Fibroblast of pulmonary artery (primary cell): ENCODE measurements around the gene ZDHHC11.
"Not testable (repeated sequence)": the region's sequence is repeated elsewhere in the genome, so short reads cannot be mapped to it uniquely, and the experiment has no call there.

Source experiments
- DNase-seq: peaks from one replicate; pipeline ENCODE4 v3.0.0-alpha.2; 2010; ENCODE audit warnings: low read depth
- H3K4me3 ChIP-seq: replicated peaks from 2 replicates; pipeline ENCODE4 v1.5.1; 2011; ENCODE audit warnings: low read depth, mild to moderate bottlenecking, control low read depth, low read length, moderate library complexity
- TF ChIP-seq, protein P1 (sequence below): IDR thresholded peaks from 2 replicates; pipeline ENCODE4 v1.5.1; 2011; ENCODE audit warnings: mild to moderate bottlenecking, control low read depth, low read length, inconsistent platforms; ENCODE audit errors: missing control alignments

Gene ZDHHC11

DNA sequence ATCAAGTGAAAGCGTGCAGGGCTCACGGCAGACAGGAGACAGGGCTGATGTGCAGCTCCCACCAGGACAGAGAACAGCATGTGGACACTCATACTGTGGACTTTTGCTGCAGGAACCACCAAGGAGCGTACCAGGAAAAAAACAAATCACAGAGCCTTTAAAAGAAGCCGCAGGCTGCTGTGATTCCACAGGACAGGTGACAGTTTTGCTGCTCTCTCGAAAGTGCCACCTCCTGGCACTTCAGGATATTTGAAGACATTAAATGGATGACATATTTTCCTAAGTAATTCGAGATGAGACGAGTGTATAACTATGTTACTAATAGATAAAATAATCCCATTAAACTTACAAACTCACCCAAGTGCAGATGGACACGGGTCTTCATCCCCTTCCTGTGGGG, 29.3 kb downstream of the ZDHHC11 start:
- no peak for DNase-seq
- TF ChIP-seq, protein P1, sequence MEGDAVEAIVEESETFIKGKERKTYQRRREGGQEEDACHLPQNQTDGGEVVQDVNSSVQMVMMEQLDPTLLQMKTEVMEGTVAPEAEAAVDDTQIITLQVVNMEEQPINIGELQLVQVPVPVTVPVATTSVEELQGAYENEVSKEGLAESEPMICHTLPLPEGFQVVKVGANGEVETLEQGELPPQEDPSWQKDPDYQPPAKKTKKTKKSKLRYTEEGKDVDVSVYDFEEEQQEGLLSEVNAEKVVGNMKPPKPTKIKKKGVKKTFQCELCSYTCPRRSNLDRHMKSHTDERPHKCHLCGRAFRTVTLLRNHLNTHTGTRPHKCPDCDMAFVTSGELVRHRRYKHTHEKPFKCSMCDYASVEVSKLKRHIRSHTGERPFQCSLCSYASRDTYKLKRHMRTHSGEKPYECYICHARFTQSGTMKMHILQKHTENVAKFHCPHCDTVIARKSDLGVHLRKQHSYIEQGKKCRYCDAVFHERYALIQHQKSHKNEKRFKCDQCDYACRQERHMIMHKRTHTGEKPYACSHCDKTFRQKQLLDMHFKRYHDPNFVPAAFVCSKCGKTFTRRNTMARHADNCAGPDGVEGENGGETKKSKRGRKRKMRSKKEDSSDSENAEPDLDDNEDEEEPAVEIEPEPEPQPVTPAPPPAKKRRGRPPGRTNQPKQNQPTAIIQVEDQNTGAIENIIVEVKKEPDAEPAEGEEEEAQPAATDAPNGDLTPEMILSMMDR, result no peak
- H3K4me3 ChIP-seq, result no peak overlapping the region

DNA sequence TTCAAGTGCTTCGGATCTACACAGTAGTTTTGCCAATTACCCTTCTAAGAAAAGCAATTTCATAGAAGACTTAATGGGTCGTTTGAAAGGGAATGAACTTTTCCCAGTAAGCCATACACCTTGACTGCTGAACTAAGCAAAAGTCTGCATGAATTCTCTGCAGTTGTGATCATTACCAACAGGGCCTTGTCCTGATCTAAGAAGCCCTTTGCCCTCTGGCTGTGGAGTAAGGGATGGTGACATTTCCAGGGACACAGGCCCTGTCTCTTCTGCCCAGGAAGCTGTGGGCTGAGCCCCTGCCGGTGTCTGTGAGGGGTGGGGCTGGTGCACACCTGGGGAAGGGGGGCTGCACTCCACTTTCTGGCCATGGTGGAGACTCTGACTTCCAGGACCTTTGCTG, 30.5 kb downstream of the ZDHHC11 start:
- no peak for DNase-seq
- TF ChIP-seq, protein P1, result no peak
- H3K4me3 ChIP-seq, result no peak overlapping the region

DNA sequence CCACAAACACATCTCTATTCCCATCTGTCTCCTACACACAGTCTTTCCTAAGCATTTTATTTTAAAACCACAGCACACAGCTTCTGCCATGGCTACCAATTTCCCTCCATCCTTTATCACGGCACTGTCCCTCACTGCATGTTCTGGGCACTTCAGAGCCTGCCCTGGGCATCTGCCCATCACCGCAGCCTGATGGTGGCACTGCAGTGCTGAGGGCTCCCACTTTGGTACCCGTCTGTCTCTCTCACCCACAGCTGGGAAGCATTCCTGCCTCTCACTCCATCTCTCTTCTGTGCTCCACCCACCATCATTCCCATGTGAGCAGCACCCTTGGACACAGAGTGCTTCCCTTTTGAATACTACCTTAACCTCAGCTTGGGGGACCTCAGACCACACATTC, 31.7 kb downstream of the ZDHHC11 start:
- TF ChIP-seq, protein P1, result no peak
- H3K4me3 ChIP-seq, result no peak overlapping the region
- no peak for DNase-seq

DNA sequence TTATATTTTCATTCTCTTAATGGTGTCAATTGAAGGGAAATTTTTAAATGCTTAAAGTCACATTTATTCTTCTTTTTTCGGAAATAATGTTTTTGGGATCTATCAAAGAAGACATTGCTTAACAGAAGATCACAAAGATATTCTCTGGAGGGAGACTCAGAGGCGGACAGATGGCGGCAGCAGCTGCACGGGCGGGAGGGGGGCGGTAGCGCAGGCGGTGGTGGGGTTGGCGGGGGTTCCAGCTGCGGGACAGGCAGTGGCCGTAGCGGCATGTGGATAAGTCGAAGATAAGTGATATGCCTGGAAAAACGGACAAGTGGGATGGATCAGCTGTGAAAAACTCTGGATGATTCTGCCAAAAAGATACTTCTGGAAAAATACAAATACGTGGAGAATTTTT, 34.6 kb downstream of the ZDHHC11 start:
- TF ChIP-seq, protein P1, result no peak
- DNase-seq, result no peak
- no peak overlapping the region for H3K4me3 ChIP-seq

DNA sequence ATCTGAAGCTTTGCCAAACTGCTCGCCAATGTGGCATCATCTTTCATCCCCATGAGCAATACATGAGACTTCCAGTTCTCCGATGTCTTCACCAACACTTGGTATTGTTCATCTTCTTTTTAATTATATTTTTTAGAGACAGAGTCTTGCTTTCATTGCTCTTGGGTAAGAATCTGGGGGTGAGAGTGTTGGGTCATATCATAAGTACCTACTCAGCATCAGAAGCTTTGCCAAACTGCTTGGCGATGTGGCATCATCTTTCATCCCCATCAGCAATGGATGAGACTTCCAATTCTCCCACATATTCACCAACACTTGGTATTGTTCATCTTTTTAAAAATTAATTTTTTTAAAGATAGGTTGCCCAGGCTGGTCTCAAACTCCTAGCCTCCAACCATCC, 35.3 kb downstream of the ZDHHC11 start:
- DNase-seq, result no peak
- TF ChIP-seq, protein P1, result no peak

DNA sequence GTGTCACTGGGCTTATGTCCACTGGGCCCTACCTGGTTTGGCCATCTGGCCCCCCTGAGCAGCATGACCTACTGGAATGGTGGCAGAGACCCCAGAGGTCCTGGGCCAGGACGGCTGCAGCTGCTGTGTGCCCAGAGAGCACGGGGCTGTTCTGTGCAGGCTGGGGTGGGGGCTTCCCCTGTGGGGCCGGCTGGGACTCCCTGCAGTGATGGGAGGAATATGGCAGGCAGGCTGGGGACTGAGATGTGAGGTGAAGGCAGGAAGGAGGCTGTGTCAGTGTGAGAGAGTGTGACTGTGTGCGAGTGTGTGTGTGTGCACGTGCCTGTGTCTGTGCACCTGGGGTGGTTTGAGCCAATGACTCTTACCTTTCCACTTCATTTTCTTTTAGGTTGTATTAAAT, 37.2 kb downstream of the ZDHHC11 start:
- H3K4me3 ChIP-seq, DNase-seq: not testable (repeated sequence)

More for the DNA sequence above, 35.3 kb downstream of the ZDHHC11 start:
- no peak overlapping the region for H3K4me3 ChIP-seq

DNA sequence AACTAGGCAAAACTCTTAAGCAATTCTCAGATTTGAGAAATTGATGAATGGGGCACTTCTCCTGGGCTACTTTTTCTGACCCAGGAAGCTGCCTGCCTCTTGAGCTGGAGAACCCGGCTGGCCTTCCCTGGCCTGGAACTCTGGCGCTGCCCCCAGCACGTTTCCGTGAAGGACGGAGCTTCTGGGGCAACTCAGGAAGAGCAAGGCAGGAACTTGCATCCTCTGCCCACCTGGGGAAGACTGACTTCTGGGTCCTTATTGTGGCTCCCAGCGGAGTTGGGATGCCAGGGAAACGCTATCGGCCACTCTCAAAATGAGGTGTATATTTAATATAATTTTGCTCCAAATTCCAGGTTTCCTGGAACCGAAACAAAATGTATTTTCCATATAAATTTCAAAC, 39.4 kb downstream of the ZDHHC11 start:
- H3K4me3 ChIP-seq, DNase-seq: not testable (repeated sequence)

DNA sequence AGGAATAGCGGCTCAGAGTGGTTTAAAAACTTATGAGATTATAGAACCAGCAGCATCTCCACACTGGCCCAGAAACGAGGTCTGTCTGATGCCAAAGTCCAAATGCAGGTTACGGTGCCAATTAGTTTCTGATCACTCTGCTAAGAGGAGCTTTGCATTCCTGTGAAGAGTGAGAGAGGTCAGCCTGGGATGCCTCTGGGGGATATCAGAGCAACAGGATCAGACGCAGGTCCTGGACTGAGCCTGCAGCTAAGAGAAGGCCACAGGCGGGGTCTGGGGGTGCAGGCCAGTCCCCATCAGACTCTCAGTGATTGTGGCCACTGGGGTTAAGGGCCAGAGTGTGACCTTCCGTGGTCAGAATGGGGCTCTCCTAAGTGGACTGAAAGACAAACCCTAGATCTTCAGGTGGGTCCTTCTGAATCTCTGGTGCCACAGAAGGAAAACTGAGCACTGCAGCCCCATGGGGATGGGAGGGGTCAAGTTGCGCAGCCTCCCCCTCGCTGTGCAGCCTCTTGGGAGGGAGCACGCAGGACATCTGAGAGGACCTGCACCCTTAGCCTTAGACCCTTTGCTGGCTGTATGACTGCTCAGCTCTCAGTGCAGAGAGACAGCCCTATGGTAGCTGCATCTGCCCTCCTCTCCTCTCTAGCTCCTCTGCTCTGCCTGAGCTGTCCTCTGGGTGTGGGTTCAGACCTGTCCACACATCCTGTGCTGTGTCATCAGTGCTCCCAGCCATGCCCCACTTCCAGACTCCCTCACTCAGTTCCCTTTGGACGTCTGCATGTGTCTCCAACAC, 42.9 kb downstream of the ZDHHC11 start:
- not testable (repeated sequence) for DNase-seq, H3K4me3 ChIP-seq

DNA sequence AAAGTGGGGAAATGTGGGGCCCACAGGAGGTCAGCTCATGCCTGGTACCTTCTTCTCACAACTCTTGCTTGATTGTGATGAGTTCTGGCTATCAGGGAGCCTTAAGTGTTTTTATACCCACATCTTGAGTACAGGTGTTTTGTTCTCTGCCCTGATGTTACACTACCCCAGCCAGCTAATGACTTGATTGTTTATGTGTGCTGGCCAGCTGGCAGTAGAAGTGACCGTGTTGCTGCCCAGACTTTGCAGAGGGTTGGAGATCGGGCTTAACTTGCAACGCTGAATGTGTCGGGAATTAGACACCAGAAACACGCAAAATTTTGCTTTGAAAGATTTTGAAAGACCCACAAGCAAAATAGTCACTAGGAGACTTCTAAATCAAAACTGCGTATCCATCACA, 49.3 kb downstream of the ZDHHC11 start:
- TF ChIP-seq, protein P1, result no peak
- H3K4me3 ChIP-seq, result no peak overlapping the region
- no peak for DNase-seq

DNA sequence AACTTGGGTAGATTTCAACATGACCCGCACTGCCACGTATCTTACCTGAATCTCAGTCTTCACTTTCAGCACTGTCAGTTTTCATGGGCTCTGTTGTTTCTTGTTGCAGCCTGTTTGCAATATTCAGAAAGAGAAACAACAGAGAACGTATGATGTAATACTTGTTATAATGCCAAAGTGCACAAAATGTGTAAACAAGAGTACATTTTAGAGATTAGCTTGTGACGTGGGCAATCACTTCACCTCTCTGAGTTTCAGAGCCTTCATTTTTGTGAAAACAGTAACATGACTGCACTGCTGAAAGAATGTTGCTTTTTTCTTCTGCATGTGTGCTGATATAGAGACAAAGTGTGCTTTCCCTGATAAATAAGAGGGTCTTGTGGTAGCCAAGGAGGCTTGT, 49.7 kb downstream of the ZDHHC11 start:
- peak; percentile 3 for DNase-seq
- not testable (repeated sequence) for H3K4me3 ChIP-seq

DNA sequence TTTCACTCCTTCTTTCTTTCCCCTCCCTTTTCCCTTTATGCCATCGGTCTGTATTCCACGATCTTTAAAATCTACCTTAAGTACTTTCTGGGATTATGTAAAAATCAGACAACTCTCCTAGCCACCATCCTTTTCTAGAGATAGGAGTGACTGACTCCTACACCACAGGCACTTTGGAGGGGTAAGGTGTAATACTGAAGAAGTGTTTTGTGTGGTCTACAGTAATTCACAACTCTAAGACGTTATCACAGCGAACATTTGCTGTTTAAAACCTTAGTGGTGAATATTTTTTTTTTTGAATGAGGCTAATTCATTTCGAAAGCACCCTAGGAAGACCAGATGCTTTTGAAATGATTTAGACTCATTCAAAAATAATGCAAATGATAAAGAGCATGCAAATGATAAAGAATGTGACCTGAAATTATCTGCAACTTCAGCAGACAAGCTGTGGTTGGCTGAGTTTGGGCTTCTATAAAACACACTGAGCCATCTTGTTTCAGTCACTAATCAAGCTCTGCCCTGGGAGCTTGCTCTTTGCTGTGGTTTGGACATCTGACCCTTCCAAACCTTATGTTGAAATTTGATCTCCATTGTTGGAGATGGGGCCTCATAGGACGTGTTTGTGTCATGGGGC, 52.2 kb downstream of the ZDHHC11 start:
- not testable (repeated sequence) for DNase-seq, H3K4me3 ChIP-seq

DNA sequence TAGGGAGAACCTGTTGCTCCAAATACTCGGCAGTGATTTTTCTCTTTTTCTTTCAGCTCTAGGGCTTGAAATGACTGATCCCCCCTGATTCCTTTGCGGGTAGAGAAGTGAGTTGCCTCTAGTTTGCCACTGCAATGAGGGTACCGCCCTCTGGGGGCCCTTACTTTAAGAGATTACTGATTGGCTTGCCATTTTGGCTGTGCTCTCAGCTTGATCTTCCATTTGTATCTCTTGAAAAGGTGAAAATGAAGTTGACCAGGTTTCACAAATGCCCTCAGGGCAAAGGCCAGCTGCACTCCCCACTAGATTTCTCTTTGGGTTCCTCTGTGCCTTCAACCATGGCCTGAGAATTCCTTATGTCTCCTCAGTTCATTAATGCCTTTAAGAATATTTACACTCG, 52.8 kb downstream of the ZDHHC11 start:
- not testable (repeated sequence) for DNase-seq, H3K4me3 ChIP-seq
